HCT116 (cell line): ENCODE data around the gene PRICKLE2.

Experiments
- CEBPB ChIP-seq: IDR thresholded peaks from 2 replicates; pipeline ENCODE4 v1.6.1; 2012; ENCODE audit warnings: low read depth
- CTCF ChIP-seq, 3 experiments: fragments of 200-600 bp in 1 of 3; sonication (generic) in 1 of 3; IDR thresholded peaks in 2 of 3; conservative IDR thresholded peaks in 1 of 3; 2 replicates each; pipeline ENCODE4 v1.5.1; 2012 to 2017; ENCODE audit warnings: low read depth in 2 of 3, low read length in 2 of 3, antibody characterized with exemption in 1 of 3, borderline replicate concordance in 1 of 3, control low read depth in 1 of 3, mild to moderate bottlenecking in 1 of 3, mixed read lengths in 1 of 3, mixed run types in 1 of 3, moderate library complexity in 1 of 3; ENCODE audit not compliant: insufficient read depth in 1 of 3
- EGR1 ChIP-seq: IDR thresholded peaks from 2 replicates; pipeline ENCODE4 v1.6.1; 2012; ENCODE audit warnings: low read depth
- ELF1 ChIP-seq: IDR thresholded peaks from 2 replicates; pipeline ENCODE4 v1.6.1; 2012; ENCODE audit warnings: low read depth, borderline replicate concordance
- EZH2 ChIP-seq: fragments of 200-600 bp; sonication (generic); IDR thresholded peaks from 2 replicates; pipeline ENCODE4 v1.6.1; 2017; ENCODE audit warnings: antibody characterized with exemption, mixed run types
- EZH2phosphoT487 ChIP-seq: fragments of 200-600 bp; IDR thresholded peaks from 2 replicates; pipeline ENCODE4 v1.6.1; 2018; ENCODE audit warnings: antibody characterized with exemption, borderline replicate concordance
- FOSL1 ChIP-seq: IDR thresholded peaks from 2 replicates; pipeline ENCODE4 v1.6.1; 2012; ENCODE audit warnings: low read depth
- JUND ChIP-seq: IDR thresholded peaks from 2 replicates; pipeline ENCODE4 v1.6.1; 2012
- POLR2A ChIP-seq: IDR thresholded peaks from 2 replicates; pipeline ENCODE4 v1.7.0; 2011; ENCODE audit warnings: borderline replicate concordance; ENCODE audit not compliant: insufficient read depth, insufficient read length; ENCODE audit errors: extremely low read depth
- POLR2AphosphoS5 ChIP-seq: IDR thresholded peaks from 2 replicates; pipeline ENCODE4 v1.6.1; 2011; ENCODE audit warnings: mild to moderate bottlenecking, low read depth, low read length, moderate library complexity
- REST ChIP-seq: IDR thresholded peaks from 2 replicates; pipeline ENCODE4 v1.6.1; 2012; ENCODE audit warnings: low read depth
- YY1 ChIP-seq: IDR thresholded peaks from 2 replicates; pipeline ENCODE4 v1.6.1; 2011; ENCODE audit warnings: low read length, low read depth, moderate library complexity, mild to moderate bottlenecking; ENCODE audit not compliant: insufficient replicate concordance; ENCODE audit errors: extremely low read depth

GRCh38 chr3:64117483-64117882 is 107.8 kb downstream of the PRICKLE2 start:
- TF ChIP-seq POLR2A (no peak), CTCF (IDR thresholded peaks at IDR 0.05 in 2 of 3, conservative IDR thresholded peaks at IDR 0.05 in 1 of 3; ENCODE audit: borderline replicate concordance in 1 of 3, insufficient read depth in 1 of 3, low read depth in 2 of 3, low read length in 2 of 3) (no peak), ELF1 (no peak), JUND (no peak), CEBPB (no peak), FOSL1 (no peak), YY1 (no peak), EZH2 (no peak), EZH2phosphoT487 (no peak), POLR2AphosphoS5 (no peak), REST (no peak), EGR1 (no peak)
